Measurements from ENCODE around the gene CXCR5.

CXCR5 gene

GRCh38 chr11:118912742-118913410 lies 29.2 kb downstream of the CXCR5 start:
- no peak for DNase-seq (ENCODE audit: low spot score)

- no peak for DNase-seq (ENCODE audit: low spot score)
Measured at GRCh38 chr11:118913411-118914125, 29.9 kb downstream of the CXCR5 start.

GRCh38 chr11:118914178-118914918 lies 30.7 kb downstream of the CXCR5 start:
- no peak for DNase-seq (ENCODE audit: low spot score)

GRCh38 chr11:118914987-118915386 lies 31.3 kb downstream of the CXCR5 start:
- DNase-seq (ENCODE audit: low spot score) = no peak

GRCh38 chr11:118915396-118915795 lies 31.7 kb downstream of the CXCR5 start:
- no peak for DNase-seq (ENCODE audit: low spot score)

- DNase-seq (ENCODE audit: low spot score) = no peak
Measured at GRCh38 chr11:118915941-118916841, 32.5 kb downstream of the CXCR5 start.

GRCh38 chr11:118916842-118917388 lies 33.2 kb downstream of the CXCR5 start:
- no peak for DNase-seq (ENCODE audit: low spot score)

- no peak for DNase-seq (ENCODE audit: low spot score)
Measured at GRCh38 chr11:118917481-118918127, 33.9 kb downstream of the CXCR5 start.

- DNase-seq (ENCODE audit: low spot score) = no peak
Measured at GRCh38 chr11:118918128-118918685, 34.5 kb downstream of the CXCR5 start.

- no peak for DNase-seq (ENCODE audit: low spot score)
Measured at GRCh38 chr11:118918686-118919280, 35.1 kb downstream of the CXCR5 start.

- no peak for DNase-seq (ENCODE audit: low spot score)
Measured at GRCh38 chr11:118921121-118921928, 37.6 kb downstream of the CXCR5 start.

GRCh38 chr11:118921929-118922744 lies 38.4 kb downstream of the CXCR5 start:
- DNase-seq (ENCODE audit: low spot score) = no peak

GRCh38 chr11:118922745-118923627 lies 39.3 kb downstream of the CXCR5 start:
- no peak for DNase-seq (ENCODE audit: low spot score)

- no peak for DNase-seq (ENCODE audit: low spot score)
Measured at GRCh38 chr11:118923721-118924587, 40.3 kb downstream of the CXCR5 start.

GRCh38 chr11:118924591-118925585 lies 41.2 kb downstream of the CXCR5 start:
- DNase-seq (ENCODE audit: low spot score) = no peak

Data from SK-N-DZ (cell line).